HG03521 (cell line): ENCODE results near the gene VPS52.

ENCODE experiments used
- ATAC-seq: cut with Tn5 transposase; IDR thresholded peaks from one replicate; pipeline ENCODE4 v1.9.1; 2021; ENCODE audit warnings: mild to moderate bottlenecking, moderate library complexity; ENCODE audit not compliant: unreplicated experiment

Gene VPS52, protein sequence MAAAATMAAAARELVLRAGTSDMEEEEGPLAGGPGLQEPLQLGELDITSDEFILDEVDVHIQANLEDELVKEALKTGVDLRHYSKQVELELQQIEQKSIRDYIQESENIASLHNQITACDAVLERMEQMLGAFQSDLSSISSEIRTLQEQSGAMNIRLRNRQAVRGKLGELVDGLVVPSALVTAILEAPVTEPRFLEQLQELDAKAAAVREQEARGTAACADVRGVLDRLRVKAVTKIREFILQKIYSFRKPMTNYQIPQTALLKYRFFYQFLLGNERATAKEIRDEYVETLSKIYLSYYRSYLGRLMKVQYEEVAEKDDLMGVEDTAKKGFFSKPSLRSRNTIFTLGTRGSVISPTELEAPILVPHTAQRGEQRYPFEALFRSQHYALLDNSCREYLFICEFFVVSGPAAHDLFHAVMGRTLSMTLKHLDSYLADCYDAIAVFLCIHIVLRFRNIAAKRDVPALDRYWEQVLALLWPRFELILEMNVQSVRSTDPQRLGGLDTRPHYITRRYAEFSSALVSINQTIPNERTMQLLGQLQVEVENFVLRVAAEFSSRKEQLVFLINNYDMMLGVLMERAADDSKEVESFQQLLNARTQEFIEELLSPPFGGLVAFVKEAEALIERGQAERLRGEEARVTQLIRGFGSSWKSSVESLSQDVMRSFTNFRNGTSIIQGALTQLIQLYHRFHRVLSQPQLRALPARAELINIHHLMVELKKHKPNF

DNA sequence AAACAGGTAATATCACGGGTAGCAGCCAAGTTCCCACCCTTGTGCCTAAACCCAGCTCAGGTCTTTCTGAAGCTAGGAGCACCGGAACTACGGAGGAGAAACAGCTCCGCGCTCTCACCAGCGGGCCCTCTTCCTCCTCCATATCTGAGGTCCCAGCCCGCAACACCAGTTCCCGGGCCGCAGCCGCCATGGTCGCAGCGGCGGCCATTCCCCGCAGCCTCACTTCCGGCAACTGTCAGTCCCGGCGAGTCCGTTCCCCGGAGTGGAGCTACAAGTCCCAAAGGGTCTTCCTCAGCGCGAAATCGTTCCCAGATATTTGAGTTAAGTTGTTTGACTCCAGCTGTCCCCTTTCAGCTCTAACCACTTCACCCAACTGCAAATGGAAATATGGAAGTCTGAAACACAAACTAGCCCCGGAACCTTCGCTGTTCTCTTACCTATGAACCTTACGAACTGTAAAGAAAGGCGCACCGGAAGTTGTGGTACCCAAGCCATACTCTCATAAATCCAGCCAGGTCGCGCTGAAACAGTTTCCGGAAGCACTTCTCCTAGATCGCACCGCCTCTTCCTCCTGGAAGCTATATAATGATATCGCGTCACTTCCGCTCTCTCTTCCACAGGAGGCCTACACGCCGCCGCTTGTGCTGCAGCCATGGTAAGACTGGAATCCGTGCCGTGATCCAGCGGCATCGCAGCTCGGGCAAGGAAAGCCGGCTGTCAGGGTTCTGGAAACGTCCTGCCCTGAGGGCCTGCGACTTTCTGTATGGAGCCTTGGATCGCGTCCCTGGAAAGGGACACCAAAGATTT is at the start of gene VPS52, which contains the start of gene RPS18:
Gene VPS52 (minus strand): TSS at position 409 of the 807 bp plus-strand sequence. CDS start 201 bp downstream, at position 208.
Gene RPS18 (plus strand): TSS at position 608 of the 807 bp plus-strand sequence. CDS start 45 bp downstream, at position 653.
- ATAC-seq = peak; percentile 67

DNA sequence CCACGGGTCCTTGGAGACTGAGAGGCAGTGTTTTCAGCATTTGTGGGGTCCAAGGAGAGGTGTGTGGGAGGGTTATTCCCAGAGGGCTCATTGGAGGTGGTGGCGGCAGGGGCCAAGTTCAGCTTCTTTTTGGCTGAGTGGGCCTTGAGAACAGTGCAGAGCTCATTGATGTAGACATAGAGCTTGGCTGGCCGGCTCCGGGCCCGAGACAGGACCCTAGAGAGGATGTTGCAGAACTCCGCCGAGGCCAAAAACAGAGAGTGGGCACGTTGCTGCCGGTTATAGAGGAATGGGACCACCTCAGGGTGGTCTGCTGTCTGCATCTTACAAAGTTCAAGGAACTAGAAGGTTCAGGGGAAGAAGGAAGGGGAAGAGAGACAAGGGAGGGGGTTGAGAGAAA is 49.6 kb upstream of the VPS52 start:
- no peak for ATAC-seq

DNA sequence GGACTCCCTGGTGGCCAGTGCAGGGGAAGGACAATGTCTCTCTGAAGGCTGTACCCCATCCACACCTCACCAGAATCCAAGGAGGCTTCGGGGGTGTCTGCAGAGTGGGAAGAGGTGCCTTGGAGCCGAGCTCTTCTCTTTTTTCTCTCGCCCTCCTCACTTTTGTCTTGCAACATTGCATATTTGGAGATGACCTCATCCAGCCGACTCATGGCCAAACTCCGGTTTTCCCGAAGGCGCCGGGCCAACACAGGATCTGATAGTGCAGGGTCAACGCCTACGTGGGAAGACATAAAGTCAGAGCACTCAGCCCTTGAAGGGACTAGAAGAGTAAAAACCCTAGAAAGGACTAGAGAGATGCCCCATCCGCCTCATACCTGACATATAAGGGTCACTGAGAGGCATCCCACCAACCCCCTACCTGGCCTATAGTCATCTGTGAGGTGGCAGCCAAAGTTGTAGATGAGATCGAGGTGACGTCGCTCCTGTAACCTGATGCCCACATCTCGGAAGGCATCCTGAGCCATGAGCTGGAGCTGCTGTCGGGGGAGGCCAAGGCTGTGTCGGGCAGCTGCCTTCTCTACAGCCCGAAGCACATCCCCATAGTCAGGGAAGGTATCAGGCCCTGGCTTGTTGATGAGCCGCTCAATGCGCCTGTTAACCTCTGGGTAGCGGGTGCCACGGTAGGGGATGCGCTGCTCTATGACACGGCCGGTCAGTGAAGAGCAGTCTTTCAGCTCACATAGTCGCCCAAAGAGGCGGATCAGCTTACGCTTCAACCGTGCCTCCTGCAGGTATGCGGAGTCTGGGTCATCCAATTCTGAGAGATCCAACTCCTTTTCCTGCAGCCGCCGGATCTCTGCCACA is 48.9 kb upstream of the VPS52 start:
- ATAC-seq = no peak

DNA sequence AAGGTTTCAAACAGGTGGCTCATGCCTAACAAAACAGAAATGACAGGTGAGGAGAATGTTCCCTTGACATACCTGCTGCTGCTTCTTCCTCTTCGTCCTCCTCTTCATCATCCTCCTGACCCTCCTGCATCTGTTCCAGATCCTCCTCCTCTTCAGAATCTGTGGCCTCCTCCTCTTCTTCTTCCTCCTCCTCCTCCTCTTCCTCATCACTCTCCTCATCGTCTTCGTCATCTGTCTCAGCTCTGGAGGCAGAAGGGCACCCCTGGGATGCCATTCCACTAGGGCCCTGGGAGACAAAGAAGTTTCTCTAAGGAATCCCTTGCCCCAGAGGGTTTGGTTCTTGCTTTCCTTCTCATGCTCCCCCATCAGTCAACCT is 48.3 kb upstream of the VPS52 start:
- ATAC-seq = no peak

DNA sequence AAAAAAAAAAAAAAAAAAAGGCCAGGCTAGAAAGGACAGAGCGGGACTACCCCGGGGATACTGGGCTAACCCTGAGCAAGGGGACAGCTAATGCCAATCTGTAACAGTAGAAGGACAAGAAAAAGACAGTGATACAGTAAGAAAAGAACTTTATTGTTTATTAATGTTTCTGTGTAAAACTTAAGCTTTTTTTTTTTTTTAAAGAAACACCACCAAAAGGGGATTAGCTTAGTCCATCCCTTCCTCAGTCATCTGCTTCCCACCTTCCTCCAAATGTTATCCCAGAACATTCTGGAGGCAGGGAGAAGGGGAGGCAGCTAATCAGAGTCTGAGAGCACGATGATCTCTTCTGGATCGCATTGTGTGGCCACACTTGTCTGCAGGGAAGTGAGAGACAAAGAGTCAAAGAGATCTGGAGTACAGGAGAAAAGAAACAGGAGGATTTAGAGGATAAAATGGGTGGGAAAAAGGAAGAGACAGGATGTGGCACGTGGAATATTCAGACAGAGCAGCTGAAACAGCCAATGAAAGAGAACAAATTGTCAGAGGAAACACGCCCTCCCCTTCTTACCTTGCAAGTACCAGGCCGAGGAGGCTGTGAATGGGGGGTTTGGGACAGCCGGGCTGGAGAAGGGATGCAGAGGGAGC is 46.9 kb upstream of the VPS52 start:
- ATAC-seq = no peak

DNA sequence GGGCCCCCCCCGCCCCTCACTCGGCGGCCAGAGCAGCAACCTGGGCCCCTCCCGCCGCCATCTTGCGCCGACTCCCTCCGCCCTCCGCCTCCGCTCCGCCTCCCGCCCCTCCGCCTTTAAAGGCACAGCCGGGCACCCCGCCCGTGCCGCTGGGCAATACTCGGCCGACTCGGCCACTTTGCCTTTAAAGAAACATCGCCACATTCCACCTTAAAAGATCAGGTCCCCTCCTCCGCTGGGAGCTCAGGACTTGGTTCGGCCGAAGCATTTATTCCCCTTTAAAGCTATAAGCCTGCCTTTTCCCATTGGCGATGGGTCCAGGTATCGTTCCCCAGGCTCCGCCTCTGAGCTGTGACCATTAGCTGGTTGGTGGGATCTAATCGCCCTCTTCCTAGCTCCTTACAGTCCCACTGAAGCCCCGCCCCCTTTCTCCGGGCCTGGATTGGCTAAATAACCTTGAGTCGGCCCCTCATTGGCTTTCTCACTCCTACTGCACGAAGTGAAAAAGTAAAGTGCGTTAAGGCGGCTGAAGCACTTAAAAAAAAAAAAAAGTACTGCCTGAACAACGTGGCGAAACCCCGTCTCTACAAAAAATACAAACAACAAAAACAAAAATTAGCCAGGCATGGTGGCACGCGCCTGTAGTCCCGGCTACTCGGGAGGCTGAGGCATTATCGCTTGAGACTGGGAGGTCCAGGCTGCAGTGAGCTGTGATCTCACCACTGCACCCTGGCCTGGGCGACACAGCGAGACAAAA is 46.2 kb upstream of the VPS52 start, which contains the start of gene ZBTB22:
Gene ZBTB22 (minus strand): TSS at position 76 of the 757 bp plus-strand sequence. CDS start 828 bp downstream, outside the sequence.
- ATAC-seq = peak; percentile 47

DNA sequence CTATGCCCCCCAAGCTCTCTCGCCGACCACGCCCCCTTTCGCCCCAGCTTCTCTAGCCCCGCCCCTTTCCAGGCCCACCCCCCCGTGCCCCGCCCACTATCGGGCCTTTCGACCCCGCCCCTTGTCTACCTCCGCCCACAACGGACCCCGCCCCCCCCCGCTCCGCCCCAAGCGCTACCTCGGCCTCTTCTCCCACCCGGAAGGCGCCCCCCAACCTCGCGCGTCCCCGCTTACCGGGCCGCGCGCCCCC is 45.7 kb upstream of the VPS52 start:
- ATAC-seq = no peak

DNA sequence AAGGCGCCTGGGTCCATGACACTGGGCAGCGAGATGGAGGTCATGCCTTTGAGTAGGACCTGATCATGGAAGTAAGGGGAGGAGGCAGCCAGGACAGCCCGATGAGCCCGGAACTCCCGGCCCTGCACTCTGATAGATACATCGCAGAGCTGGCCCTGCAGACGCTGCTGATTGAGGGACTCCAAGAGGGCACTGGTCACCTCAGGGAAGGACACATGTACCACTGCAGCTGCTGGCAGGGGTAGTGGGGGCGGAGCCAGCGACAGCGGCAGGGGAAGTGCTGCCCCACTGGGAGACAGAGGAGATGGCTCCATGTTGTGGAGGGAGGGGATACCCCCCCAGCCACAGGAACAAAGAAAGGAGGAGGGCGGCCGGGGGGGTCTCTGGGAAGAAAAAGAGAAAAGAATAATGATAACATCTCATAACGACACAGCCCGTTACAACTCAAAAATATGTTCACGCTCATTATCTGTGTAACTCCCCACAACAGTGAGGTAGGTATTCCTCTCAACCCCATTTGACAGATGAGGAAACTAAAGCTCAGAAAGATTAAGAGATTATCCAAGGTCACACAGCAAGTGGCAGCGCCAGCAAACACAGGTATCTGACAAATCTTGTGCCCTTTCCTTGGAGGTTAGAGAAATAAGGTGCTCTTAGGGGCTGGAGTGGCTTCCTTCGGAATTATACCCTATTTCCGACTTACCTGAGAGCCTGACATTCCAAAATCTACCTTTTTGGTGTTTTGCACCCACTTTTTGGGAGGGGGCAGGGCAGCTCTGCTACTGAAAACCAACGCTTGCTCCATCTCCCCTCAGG is 45.1 kb upstream of the VPS52 start:
- no peak for ATAC-seq

DNA sequence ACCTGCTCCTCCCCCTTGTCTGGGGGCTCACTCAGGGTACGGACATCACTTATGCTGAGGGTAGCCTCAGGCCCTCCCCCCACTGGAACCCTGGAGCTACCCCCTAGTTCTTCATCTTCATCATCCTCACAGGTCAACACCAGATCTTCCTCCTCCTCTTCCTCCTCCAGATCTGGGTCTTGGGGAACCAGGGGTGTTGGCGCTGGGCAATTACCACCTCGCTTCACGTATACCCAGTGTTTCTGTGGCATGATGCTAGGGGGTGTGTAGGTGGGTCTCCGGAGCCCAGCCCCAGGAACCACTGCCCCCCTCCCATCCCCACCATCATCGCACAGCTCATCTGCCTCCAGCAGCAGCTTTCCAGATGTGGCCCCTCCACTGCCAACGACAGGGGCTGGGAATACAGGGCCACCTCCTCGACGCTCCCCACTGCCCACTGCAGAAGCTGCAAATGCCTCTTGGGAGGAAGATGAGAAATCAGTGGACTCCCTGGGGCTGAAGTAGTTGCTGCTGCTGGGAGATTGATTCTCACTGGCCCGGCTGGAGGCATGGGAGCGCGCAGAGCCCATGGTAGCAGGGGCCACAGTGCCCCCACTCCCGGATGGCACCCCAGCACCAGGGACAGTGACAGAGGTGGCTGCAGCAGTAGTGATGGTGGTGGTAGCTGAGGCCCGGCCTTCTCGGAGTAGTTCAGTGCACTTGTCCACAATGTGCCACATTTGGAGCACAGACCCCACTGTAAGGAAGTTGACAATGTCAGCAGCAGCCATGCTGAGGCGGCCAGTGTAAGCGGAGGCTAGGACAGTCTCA is 44.3 kb upstream of the VPS52 start:
- ATAC-seq = no peak

DNA sequence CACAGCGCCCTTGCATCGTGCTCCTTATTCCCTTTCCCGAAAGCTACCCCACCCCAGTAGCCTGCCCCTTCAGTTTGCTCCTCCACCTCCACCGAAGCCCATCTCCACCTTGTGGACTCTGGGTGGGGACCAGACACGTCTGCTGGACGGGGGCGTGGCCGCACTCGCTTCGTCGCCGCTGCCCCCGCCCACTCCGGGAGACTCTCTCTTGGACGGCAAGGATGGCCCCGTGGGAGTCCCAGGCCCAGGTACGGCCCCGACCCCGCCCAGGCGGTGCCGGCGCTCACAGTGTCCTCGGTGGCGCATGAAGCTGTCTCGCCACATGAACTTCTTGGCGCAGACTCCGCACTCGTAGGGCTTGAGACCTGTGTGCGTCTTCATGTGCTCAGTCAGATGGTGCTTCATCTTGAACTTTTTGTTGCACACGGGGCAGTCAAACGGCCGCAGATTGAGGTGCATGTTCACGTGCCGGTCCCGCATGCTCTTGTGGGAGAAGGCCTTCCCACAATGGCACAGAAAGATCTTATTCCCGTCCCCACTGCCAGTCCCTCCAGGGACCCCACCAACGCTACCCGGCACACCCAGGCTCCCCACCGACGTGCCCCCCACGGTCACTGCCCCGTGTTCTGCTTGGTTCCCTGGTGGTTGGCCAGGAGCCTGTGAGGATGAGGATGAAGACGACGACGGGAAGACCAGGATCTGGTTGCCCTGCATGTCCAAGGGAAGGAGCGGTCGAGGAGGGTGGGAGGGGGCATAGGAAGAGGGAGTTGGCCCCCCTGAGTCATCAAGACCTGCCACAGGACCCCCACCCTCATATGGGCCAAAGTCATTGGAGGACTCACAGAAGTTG is 43.5 kb upstream of the VPS52 start:
- no peak for ATAC-seq

DNA sequence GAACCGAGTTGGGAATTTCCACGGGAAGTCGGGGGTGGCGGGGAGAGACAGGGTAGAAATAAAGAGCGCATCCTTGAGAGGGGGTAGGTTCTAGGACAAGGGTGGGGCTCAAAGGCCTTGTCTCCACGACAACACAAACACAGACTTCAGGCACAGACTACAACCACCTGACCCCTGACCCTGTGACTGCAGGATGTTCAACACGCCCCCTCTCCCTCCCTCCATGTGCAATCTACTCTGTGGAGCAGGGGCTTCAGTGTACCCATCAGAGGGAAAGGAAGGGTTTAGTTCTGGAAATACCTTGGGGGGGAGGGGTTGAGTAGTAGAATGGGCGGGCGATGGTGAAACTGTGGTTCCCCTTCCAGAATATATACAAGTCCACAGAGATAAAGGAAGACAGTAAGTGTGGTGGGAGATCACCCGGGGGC is 42.9 kb upstream of the VPS52 start:
- ATAC-seq = no peak

DNA sequence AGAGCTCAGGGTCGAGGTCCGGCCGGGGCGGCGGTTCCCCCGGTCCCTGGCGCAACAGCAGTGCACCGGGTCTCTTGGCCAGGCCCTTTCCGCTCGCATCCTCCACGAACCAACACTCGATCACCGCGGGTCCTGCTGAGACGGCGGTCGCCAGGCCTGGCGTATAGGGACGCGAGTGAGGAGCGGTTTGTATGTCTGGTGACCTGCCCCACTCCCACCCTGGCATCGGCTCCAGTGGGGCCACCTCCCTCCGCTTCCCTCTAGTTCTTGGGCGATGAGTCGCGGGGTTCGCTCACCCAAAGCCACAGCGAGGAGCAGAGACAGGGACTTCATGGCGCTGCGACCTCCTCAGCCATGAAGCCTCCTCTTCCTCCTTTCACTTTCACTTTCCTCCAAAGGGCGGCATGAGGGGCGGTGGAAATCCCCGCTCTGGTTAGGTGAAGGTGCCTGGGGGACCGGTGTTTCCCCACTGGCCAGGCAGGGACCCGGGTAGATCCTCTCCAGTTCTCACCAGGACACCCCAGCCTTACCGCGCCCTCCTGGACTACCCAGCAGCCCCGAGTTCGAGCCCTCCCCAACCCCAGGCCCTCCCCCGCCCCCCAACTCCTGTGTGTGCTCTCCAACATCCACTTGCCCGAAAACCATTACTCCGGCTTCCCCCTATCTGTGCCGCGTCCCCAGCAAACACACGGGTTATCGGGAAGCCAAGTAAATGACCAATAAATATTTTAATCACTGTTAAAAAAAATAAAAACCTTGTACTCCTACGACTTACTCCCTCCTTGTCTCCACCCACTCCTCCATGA is 42.2 kb upstream of the VPS52 start, which contains the start of gene TAPBP:
Gene TAPBP (minus strand): TSS at position 370 of the 806 bp plus-strand sequence. CDS start 37 bp downstream, at position 333.
- ATAC-seq = peak; percentile 23

DNA sequence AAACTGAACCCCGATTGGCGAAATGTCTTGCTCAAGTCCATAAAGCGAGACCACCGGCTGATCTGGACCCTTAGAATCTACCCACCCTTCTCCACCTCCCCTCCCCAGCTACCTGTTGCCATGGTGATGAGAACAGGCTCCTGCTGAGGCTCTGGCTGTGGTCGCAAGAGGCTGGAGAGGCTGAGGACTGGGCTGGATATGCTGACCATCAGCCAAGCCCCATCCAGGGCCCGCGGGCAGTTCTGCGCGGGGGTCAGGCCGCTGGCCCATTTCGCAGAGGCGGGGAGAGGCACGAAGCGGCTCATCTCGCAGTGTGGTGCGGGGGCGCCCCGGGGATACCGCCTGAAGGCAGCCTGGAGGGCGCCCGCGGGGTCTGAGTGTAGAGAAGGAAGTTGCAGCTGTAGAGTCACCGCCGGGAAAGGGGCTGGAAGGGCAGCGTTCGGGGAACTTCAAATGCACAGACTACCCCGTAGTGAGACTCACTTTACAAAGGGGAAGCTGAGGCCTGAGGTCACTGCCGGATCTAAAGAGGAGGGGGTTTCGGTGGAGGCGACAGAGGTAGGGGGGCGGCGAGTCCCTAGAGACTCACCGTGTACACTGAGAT is 41.5 kb upstream of the VPS52 start:
- no peak for ATAC-seq

DNA sequence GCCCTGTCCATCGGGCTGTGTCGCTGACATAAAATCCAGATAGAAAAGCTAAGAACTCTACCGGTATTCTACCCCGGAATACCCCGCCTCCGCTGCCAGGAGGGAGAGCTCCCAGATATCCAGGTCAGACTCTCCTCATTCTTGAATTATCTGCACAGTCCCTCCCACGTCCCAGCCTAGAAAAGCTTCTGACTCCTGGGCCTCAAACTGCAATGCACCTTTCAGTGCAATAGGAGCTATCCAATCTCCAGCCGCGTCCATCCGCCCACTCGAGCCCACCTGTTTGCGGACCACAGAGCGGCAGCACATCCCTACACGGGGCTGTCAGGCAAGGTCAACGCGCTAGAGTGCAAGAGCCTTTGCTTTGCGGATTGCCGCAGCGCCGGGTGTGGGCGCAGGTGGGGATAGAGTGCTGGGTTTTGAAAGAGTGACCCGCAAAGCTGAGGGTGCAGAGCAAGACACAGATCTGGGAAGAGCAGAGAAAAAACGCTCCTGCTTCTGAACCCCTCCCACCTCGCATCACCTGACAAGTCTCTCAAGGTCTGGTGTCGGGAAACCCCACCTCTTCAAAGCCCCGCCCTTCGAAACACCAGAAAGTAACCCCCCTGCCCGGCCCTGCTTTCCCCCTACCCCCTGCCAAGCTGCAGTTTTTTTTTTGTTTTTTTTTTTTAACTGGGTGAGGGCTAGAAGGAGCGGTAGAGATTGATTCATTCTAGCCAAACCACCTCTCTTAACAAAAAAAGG is 40.9 kb upstream of the VPS52 start:
- ATAC-seq = no peak

DNA sequence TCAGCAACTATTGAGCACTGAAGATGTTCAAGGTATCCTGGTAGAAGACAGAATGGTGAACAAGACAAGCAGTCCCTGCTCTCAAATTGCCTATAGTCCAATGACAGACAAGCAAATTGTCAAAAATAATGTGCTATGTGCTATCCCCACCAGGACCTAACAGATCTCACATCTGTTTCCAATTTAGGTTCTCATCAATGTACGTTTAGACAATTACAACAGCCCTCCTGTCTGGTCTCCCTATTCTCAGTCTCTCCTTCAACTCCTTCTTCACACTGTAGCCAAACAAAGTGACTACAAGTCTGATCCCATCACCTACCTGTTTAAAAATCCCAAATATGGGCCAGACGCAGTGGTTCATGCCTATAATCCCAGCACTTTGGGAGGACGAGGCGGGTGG is 34.7 kb upstream of the VPS52 start:
- ATAC-seq = no peak
